GM18951 (cell line): Measurements from ENCODE around the gene CCDC59.

Experiments used
- POLR2A ChIP-seq: IDR thresholded peaks from 4 replicates; pipeline ENCODE4 v1.6.1; 2011; ENCODE audit warnings: mild to moderate bottlenecking; ENCODE audit not compliant: insufficient read length, insufficient read depth; ENCODE audit errors: extremely low read depth
- in situ Hi-C: fragments of 300-500 bp; cut with MboI; formaldehyde crosslinking; loops from one replicate; pipeline ENCODE4 v1.12.0; 2022; ENCODE audit warnings: low sequenced_read_pairs, mixed read lengths, inconsistent platforms; ENCODE audit not compliant: unreplicated experiment

CCDC59 gene

GRCh38 chr12:82357340-82357739 lies 847 bp downstream of the CCDC59 start:
- in situ Hi-C loops = loop anchor here (25.0 kb wide), 1 partner anchor 255 kb away; no protein-coding TSS in a partner anchor
- no peak for TF ChIP-seq POLR2A

- in situ Hi-C loops = loop anchor here (25.0 kb wide), 1 partner anchor 261 kb away; no protein-coding TSS in a partner anchor
- no peak for TF ChIP-seq POLR2A
Measured at GRCh38 chr12:82351390-82351789, 6.8 kb downstream of the CCDC59 start.

- in situ Hi-C loops = loop anchor here (25.0 kb wide), 1 partner anchor 262 kb away; no protein-coding TSS in a partner anchor
- no peak for TF ChIP-seq POLR2A
Measured at GRCh38 chr12:82350161-82350560, 8.0 kb downstream of the CCDC59 start.

GRCh38 chr12:82329508-82329907 lies 28.7 kb downstream of the CCDC59 start:
- TF ChIP-seq POLR2A = no peak
- in situ Hi-C loops = loop anchor here (25.0 kb wide), 1 partner anchor 692 kb away; no protein-coding TSS in a partner anchor

GRCh38 chr12:82327861-82328260 lies 30.3 kb downstream of the CCDC59 start:
- no peak for TF ChIP-seq POLR2A
- in situ Hi-C loops = loop anchor here (25.0 kb wide), 1 partner anchor 691 kb away; no protein-coding TSS in a partner anchor

GRCh38 chr12:82326905-82327503 lies 31.2 kb downstream of the CCDC59 start:
- in situ Hi-C loops = loop anchor here (25.0 kb wide), 1 partner anchor 690 kb away; no protein-coding TSS in a partner anchor
- no peak for TF ChIP-seq POLR2A

- in situ Hi-C loops = loop anchor here (25.0 kb wide), 1 partner anchor 688 kb away; no protein-coding TSS in a partner anchor
Measured at GRCh38 chr12:82325540-82326336, 32.4 kb downstream of the CCDC59 start.

GRCh38 chr12:82319276-82319675 lies 38.9 kb downstream of the CCDC59 start:
- TF ChIP-seq POLR2A = no peak
- in situ Hi-C loops = no loop called here

More at GRCh38 chr12:82325540-82326336, 32.4 kb downstream of the CCDC59 start:
- no peak for TF ChIP-seq POLR2A

GRCh38 chr12:82314406-82314892 lies 43.7 kb downstream of the CCDC59 start:
- no peak for TF ChIP-seq POLR2A
- in situ Hi-C loops = no loop called here
